ENCODE results near the gene PCMTD2.

The PCMTD2 gene

GRCh38 chr20:64256282-64256935, 861 bp downstream of the PCMTD2 start:
- DNase-seq (ENCODE audit: low spot score) = no peak

- no peak for DNase-seq (ENCODE audit: low spot score)
Observed at GRCh38 chr20:64257107-64257757, 1.7 kb downstream of the PCMTD2 start.

- DNase-seq (ENCODE audit: low spot score) = no peak
Observed at GRCh38 chr20:64258071-64258823, 2.7 kb downstream of the PCMTD2 start.

DNA sequence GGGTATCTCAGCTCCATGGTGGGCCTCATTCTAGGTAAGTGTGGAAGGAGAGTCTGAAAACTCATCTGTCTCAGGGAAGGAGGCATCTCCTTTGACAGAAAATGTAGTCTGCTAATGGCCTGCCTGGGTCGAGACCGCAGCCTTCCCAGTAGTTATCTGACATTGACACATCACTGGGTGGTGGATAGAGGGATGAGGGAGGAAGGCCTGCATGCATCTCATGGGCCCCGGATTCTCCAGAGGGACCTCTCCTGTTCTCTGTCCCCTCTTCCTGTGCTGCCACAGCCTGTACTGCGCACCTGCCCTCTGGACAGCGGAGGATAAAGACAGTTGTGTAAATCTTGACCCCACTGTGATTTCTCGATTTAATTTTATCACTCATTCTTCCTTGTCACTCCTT, 4.7 kb downstream of the PCMTD2 start:
- DNase-seq (ENCODE audit: low spot score) = no peak

GRCh38 chr20:64261138-64261537, 5.6 kb downstream of the PCMTD2 start:
- DNase-seq (ENCODE audit: low spot score) = no peak

DNA sequence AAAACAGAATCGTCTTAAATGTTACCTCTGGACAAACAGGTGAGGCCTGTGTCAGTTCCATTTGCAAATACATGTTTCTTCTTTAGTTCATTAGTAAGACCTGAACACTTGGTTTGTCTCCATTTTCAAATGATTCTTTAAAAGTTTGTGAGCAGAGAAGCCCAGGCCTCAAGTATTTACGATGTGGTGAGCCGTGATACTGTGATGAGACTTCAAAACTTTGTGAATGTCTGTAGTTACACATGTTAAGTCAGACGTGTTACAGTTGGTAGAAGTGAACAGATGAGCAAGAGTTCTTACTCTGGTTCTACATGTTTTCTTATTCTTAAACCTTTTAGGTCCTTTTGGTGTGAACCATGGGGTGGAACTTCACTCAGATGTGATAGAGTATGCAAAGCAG, 8.5 kb downstream of the PCMTD2 start:
- DNase-seq (ENCODE audit: low spot score) = no peak

DNA sequence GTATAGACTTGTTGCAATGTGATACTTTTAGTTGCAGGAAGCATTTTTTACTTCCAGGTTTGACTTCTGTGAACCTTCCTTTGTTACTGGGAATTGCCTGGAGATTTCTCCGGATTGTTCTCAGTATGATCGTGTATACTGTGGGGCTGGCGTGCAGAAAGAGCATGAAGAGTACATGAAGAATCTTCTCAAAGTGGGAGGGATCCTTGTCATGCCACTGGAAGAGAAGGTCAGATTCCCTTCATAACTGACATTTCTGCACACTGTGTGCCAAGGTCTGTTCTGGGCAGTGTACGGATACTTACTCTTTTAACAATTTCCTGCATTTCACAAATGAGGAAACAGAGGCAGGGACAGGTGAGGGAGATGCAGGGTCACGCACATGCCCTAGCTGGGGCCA, 9.7 kb downstream of the PCMTD2 start:
- DNase-seq (ENCODE audit: low spot score) = no peak

DNA sequence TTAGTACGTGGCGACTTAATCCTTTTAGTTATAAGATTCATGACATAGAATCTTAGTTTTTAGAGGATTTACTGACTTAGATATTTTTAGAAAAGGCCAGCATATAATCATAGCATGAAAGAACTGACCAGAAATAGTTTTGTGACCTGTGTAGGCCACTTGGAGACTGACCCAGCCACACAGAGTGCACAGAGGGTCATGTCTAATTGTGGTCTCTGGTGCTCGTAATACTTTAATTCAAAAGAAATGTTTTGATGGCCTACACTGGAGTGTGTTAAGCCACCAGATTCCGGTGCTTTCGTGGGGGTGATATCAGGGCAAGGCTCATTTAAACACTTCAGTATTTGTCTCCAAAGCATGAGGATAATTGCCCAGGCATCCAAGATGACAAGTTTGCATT, 11.4 kb downstream of the PCMTD2 start:
- no peak for DNase-seq (ENCODE audit: low spot score)

DNA sequence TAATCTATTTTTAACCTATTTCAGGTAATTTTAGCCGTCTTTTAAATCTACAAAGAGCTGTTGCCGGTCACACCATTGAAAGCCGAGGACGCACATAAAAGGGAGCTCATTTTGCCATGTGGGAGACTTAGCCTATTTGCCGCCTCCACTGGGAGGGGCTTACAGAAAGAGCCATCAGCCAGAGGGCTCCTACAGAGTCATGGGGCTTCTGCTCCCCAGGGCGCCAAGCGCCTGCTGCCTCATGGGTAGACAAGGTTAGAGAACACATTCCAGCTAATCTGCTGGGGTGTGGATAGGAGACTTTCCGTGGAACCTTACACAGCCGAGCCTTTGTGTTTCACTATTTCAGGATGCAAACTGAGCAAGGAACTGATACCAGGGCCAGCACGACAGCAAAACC, 12.6 kb downstream of the PCMTD2 start:
- no peak for DNase-seq (ENCODE audit: low spot score)

DNA sequence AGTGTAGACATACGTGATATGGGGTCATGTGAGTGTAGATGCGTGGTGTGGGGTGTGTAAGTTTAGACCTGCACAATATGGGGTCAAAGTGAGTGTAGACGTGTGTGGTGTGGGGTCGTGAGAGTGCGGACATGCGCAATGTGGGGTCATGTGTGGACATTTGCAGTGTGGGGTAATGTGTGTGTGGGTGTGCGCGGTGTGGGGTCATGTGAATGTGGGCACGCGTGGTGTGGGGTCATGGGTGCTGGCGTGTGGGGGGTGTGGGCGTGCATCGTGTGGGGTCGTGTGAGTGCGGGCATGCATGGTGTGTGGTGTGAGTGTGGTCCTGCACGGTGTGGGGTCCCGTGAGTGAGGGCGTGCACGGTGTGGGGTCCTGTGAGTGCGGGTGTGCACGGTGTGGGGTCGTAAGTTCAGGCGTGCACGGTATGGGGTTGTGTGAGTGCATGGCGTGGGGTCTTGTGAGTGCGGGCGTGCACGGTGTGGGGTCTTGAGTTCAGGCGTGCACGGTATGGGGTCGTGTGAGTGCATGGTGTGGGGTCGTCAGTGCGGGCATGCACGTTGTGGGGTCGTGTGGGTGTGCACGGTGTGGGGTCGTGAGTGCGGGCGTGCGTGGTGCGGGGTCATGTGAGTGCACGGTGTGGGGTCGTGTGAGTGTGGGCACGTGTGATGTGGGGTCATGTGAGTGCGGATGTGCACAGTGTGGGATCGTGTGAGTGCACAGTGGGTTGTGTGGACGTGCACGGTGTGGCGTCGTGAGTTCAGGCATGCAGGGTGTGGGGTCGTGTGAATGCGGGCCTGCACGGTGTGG, 14.3 kb downstream of the PCMTD2 start:
- DNase-seq (ENCODE audit: low spot score) = no peak

- DNase-seq (ENCODE audit: low spot score) = no peak
Observed at GRCh38 chr20:64271636-64272035, 16.1 kb downstream of the PCMTD2 start.

- no peak for DNase-seq (ENCODE audit: low spot score)
Observed at GRCh38 chr20:64273109-64273508, 17.6 kb downstream of the PCMTD2 start.

- DNase-seq (ENCODE audit: low spot score) = no peak
Observed at GRCh38 chr20:64276817-64277216, 21.3 kb downstream of the PCMTD2 start.

GRCh38 chr20:64277571-64278316, 22.2 kb downstream of the PCMTD2 start:
- no peak for DNase-seq (ENCODE audit: low spot score)

GRCh38 chr20:64278317-64278681, 22.8 kb downstream of the PCMTD2 start:
- DNase-seq (ENCODE audit: low spot score) = no peak

- no peak for DNase-seq (ENCODE audit: low spot score)
Observed at GRCh38 chr20:64279826-64280459, 24.4 kb downstream of the PCMTD2 start.

DNA sequence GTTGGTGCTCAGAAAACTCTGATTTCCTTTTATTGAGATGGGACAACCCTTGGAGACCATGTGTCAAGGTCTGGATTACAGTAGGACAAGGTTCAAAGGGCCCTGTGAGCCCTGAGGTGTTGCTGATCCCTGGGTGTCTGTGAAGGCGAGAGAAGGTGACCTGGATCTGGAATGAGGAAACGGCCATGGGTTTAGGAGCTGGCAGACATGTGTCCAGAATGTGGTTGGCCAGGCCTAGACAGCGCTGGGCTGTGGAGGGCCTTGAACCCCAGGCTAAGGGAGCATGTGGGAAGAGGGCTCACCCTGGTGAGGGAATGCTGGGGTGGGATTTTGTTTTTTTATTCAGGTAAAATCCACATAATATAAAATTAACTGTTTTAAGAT, 24.9 kb downstream of the PCMTD2 start:
- no peak for DNase-seq (ENCODE audit: low spot score)

DNA sequence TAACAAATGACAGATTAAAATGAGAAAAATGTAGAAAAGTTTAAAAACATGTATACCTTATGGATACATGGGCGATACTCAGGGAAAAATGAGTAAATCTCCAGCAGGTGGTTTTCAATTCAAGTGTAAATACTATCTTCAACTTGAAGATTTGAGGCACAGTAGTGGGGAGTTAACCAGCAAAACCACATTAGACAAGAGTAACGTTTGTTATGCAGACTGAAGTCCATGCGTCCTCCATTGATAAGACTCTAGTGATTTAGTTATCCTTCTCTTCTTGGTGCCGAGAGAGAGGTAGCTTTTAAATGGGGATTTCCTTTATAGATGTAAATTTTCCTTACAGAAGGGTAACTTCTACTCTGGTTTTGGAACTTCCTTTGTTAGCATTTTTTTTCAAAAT, 28.1 kb downstream of the PCMTD2 start:
- no peak for DNase-seq (ENCODE audit: low spot score)

- peak; percentile 71 for DNase-seq (ENCODE audit: low spot score)
Observed at GRCh38 chr20:64285579-64286446, 30.3 kb downstream of the PCMTD2 start.
